DMS79 (cell line): ENCODE measurements around the gene ATP13A1.
A peak's percentile ranks its signal among the peaks of the same experiment; 100 is the strongest.
"Not testable (repeated sequence)": the region's sequence is repeated elsewhere in the genome, so short reads cannot be mapped to it uniquely, and the experiment has no call there.

Experiments used
- DNase-seq: peaks from one replicate; lab custom pipeline; 2025; lab: John Stamatoyannopoulos, UW

The ATP13A1 gene

DNA sequence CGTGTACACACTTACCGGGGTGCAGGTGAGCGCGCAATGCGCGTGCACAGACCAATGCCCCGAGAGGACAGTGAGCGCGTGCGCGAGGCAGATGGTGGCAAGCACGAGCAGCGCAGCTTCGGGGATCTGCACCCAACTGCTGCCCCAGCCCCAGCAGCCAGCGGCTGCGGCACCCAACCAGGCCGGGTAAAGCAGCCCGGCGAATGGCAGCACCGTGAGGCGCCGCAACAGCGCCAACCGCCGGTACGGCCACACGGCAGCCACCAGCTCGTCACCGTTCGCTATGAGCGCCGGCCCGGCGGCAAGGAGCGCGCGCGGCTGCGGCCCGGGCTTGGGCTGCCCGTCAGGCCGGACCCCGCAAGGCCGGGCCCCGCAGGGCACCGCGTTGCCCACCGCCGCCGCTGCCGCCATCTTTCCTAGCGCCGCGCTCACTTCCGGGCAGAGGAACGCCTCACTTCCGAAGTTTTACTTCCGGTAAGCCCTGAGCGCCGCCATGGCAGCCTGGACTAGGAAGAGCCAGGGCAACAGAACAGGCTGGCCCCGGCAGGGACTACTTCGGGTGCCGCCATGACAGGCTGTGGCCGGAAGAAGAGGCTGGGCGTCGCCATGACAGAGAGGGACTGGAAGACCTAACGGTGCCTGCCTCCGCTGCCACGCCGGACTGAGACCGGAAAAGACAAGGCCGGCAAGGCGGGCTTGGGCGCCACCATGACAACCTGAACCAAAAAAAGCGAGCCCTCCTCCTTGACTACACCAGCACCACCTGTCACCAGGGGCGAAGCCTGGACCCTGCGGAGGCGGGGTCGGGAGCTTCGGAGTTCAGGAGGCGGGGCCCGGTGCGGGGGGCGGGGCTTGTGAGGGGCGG, at the start of gene ATP13A1:
TSS of gene ATP13A1 (minus strand) at position 421 of the 865 bp plus-strand sequence. CDS start at position 411, 10 bp downstream.
- DNase-seq = peak; percentile 99

DNA sequence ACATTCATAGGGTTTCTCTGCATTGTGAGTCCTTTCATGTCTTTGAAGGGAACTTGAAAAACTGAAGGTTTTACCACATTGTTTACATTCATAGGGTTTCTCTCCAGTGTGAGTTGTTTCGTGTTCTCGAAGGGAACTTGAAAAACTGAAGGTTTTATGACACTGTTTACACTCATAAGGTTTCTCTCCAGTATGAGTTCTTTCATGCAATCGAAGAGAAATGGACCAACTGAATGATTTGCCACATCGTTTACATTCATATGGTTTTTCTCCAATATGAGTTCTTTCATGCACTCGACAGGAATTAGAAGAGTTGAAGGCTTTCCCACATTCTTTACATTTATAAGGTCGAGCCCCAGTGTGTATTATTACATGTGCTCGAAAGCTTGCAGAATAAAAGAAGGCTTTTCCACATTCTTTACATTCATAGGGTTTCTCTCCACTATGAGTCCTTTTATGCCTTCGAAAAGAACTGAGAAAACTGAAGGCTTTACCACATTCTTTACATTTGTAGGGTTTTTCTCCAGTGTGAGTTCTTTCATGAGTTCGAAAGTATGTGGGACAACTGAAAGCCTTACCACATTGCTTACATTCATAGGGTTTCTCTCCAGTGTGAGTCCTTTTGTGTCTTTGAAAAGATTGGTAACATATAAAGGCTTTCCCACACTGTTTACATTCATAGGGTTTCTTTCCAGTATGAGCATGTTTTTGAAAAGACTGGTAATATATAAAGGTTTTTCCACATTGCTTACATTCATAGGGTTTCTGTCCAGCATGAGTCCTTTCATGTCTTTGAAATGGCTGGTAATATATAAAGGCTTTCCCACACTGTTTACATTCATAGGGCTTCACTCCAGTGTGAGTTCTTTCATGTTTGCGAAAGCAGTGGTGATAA, 48.7 kb upstream of the ATP13A1 start:
- no peak for DNase-seq

DNA sequence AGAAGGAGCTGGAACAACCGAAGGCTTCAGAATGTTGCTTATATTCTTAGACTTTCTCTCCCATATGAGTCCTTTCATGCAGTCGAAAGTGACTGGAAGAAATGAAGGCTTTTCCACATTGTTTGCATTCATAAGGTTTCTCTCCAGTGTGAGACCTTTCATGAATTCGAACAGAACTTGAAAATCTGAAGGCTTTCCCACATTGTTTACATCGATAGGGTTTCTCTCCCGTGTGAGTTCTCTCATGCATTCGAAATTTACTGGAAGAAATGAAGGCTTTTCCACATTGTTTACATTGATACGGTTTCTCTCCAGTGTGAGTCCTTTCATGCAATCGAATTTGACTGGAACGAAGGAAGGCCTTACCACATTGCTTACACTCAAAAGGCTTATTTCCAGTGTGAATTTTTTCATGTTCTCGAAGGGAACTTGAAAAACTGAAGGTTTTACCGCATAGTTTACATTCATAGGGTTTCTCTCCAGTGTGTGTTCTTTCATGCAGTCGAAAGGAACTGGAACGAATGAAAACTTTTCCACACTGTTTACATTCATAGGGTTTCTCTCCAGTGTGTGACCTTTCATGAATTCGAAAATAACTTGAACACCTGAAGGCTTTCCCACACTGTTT, 47.9 kb upstream of the ATP13A1 start:
- no peak for DNase-seq

DNA sequence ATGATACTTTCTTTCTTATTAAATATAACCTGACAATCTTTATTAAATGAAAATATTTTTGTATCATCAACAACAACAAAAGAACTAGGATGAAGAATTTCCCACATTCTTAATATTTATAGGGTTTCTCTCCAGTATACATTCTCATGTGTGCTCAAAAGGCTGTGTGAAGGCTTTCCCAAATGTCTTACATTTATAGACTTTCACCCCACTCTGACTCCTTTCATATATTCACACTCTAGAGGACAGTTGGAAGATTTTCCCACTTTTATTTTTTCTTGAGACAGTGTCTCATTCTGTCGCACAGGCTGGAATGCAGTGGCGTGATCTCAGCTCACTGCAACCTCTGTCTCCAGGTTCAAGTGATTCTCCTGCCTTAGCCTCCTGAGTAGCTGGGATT, 47.0 kb upstream of the ATP13A1 start:
- no peak for DNase-seq

DNA sequence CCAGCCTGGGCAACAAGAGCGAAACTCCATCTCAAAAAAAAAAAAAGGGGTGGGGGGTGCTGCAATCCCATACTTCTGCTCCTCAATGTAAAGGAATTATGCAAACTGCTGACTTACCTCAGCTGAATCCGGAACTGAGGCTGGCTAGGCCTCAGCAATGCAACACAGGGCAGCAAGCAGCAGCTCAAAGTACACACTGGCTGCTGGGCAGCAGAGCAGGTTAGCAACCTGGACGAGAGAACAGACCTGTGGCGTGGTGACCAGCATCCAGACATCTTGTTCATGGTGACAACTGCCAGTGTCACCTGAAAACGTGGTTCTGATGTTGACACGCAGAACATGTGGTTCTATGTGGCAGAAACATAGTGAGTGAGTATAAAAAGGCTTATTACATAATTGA, 41.4 kb upstream of the ATP13A1 start:
- no peak for DNase-seq

DNA sequence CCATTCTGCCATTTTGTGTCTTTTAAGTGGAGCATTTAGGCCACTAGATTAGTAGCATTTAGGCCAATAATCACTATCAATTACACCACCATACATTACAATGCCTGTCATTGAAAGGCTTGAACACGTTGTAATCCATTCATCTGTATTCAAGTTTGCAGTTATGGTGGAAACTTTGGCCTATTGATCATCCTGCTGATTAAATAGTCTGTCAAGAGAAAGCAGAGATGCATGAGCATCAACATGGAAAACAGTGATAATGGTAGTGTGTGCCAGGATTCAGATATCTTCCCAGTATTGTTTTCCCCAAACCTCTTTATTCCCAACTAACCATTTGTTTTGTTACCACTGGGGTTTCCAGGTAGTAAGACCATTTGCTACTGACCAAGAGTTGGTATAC, 37.0 kb upstream of the ATP13A1 start:
- DNase-seq = not testable (repeated sequence)

DNA sequence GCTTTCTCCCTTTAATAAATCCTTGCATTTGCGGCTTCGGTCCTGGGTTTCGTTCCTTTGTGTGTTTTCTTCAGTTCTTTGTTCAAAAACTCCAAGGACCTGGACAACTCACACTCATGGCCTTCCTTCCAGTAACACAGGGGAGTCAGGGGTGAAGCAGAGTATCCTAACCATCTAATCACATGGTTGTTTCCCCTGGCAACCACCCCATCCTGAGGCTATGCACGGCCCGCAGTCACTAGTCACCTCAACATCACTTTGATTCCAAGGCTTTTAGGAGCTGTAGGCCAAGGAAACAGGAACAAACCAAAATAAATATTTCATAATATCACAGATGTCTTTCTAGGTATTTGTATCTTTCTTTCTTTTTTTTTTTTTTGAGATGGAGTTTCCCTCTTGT, 34.1 kb upstream of the ATP13A1 start:
- DNase-seq = no peak

DNA sequence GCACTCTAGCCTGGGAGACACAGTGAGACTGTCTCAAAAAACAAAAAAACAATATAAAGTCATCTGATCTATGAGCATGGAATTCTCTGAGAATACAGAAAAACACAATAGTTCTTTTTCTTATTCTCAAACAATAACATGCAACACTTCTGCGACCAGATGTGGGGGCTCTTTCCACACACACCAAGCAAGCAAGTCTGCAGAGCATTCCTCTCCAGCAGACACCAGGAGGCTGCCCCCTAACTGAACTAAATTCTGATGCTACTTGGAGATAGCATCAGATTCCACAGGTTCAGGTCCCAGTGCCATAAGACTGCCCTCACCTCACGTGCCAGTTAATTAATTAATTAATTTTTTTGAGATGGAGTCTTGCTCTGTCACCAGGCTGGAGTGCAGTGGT, 32.9 kb upstream of the ATP13A1 start:
- DNase-seq = no peak

DNA sequence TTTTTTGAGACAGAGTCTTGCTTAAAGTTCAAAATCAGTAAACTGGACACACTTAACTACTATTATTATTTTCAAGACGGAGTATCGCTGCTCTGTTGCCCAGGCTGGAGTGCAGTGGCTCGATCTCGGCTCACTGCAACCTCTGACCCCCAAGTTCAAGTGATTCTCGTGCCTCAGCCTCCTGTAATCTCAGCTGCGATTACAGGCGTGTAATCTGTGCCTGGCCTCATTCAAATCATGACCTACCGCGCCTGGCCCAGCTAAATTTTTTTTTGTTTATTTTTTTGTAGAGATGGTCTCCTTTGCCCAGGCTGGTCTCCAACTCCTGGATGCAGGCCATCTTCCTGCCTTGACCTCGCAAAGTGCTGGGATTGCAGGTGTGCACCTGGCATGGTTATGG, 28.2 kb upstream of the ATP13A1 start:
- DNase-seq = no peak

DNA sequence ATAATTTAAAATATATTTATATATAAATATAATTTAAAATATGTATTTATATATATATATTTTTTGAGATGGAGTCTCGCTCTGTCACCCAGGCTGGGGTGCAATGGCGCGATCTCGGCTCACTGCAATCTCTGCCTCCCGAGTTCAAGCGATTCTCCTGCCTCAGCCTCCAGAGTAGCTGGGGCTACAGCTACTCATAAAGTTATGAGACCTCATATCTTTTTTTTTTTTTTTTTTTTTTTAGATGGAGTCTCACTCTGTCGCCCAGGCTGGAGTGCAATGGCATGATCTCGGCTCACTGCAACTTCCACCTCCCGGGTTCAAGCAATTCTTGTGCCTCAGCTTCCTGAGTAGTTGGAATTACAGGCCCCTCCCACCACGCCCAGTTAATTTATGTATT, 25.5 kb upstream of the ATP13A1 start:
- not testable (repeated sequence) for DNase-seq

DNA sequence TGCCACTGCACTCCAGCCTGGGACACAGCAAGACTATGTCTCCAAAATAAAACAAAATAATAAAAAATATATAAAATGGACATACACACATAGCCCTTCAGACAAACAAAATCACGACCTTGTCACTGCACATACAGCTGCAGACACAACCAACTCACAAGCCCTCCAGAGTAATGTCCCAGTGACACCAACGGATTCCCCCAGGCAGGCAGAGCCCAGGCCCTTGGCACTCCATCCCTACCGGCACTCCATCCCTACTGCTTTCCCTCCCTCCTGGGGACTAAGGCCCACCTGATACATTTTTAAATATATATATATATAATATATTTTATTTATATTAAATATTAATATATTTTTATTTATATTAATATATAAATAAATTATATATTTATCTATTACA, 23.6 kb upstream of the ATP13A1 start:
- no peak for DNase-seq

DNA sequence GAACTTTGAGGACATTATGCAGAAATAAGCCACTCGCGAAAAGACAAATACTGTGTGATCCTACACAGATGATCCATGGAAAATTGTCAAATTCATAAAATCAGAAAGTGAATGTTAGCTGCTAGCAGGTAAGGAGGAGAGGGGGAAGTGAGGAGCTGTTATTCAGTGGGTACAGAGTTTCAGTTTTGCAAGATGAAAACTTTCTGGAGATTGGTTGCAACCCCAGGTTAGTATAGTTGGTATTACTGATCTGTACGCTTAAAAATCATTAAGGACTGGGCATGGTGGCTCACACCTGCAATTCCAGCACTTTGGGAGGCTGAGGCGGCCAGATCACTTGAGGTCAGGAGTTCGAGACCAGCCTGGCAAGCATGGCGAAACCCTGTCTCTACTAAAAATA, 23.1 kb upstream of the ATP13A1 start:
- DNase-seq = no peak

DNA sequence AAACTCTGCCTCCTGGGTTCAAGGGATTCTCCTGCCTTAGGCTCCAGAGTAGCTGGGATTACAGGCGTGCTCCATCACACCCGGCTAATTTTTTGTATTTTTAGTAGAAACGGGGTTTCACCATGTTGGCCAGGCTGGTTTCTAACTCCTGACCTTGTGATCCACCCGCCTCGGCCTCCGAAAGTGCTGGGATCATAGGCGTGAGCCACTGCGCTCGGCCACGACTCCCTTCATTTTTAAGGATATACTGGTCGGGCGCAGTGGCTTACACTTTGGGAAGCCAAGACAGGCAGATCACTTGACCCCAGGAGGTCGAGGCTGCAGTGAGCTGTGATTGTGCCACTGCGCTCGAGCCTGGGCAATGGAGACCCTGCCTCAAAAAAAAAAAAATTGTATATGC, 22.6 kb upstream of the ATP13A1 start:
- not testable (repeated sequence) for DNase-seq

DNA sequence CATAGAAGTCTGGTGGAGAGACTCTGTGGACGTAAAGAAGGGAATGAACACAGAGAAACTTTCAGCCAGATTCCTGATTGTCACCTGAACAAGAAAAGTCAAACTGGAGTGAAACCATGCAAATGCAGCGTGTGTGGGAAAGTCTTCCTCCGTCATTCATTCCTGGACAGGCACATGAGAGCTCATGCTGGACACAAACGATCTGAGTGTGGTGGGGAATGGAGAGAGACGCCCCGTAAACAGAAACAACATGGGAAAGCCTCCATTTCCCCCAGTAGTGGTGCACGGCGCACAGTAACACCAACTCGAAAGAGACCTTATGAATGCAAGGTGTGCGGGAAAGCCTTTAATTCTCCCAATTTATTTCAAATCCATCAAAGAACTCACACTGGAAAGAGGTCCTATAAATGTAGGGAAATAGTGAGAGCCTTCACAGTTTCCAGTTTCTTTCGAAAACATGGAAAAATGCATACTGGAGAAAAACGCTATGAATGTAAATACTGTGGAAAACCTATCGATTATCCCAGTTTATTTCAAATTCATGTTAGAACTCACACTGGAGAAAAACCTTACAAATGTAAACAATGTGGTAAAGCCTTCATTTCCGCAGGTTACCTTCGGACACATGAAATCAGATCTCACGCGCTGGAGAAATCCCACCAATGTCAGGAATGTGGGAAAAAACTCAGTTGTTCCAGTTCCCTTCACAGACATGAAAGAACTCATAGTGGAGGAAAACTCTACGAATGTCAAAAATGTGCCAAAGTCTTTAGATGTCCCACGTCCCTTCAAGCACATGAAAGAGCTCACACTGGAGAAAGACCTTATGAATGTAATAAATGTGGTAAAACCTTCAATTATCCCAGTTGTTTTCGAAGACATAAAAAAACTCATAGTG, 15.9 kb upstream of the ATP13A1 start:
- no peak for DNase-seq

DNA sequence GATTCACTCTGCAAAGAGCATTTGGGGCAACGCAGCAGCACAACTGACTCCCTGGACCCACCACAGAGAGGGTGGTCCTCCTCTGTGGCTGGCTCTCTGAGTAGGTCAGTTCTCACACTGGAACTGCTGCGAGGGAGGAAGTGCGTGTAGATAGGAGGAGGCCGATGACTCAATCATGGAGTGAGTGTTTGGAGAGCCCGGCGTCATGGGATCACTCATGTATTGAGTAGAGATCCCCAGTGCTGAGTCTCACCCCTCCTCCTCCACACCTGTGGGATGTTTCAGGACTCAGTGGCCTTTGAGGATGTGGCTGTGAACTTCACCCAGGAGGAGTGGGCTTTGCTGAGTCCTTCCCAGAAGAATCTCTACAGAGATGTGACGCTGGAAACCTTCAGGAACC, 14.1 kb upstream of the ATP13A1 start:
- DNase-seq = no peak

DNA sequence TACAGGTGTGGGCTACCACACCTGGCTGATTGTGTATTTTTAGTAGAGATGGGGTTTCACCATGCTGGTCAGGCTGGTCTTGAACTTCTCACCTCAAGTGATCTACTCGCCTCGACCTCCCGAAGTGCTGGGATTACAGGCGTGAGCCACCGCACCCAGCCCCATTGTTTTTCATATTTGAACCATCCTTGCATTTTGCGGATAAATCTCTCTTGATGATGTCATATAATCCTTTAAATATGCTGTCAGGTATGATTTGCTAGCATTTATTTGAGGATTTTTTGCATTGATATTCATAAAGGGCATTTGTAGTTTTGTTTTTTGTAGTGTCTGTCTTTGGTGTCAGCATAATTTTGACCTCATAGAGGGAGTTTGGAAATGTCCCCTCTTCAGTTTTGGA, 10.8 kb upstream of the ATP13A1 start:
- no peak for DNase-seq

DNA sequence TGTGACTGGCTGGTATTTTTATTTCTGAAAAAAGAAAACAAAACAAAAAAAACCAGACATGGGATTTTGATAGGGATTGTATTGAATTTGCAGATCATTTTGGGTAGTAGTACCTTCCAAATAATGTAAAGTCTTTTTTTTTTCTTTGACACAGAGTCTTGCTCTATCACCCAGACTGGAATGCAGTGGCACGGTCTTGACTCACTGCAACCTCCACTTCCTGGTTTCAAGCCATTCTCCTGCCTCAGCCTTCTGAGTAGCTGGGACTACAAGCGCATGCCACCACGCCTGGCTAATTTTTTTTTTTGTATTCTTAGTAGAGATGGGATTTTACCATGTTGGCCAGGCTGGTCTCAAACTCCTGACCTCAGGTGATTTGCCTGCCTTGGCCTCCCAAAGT, 9.3 kb upstream of the ATP13A1 start:
- no peak for DNase-seq

DNA sequence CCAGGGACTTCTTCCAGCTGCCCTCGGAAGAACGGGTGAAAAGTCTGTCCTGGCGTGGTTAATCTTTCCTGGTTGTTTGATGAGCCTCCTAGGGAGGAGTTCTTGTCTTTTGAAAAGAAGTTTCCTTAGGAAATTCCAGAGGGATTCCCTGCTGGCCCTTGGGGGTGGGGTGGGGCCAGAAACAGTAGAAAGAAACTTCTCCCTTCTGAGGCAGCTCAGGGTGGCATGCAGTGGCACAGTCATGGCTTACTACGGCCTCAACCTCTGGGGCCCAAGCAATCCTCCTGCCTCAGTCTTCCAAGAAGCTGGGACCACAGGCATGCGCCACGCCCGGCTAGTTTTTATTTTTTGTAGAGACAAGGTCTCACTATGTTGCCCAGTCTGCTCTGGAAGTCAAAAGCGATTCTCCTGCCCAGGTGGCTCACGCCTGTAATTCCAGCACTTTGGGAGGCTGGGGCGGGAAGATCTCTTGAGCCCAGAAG, 6.6 kb upstream of the ATP13A1 start:
- no peak for DNase-seq

DNA sequence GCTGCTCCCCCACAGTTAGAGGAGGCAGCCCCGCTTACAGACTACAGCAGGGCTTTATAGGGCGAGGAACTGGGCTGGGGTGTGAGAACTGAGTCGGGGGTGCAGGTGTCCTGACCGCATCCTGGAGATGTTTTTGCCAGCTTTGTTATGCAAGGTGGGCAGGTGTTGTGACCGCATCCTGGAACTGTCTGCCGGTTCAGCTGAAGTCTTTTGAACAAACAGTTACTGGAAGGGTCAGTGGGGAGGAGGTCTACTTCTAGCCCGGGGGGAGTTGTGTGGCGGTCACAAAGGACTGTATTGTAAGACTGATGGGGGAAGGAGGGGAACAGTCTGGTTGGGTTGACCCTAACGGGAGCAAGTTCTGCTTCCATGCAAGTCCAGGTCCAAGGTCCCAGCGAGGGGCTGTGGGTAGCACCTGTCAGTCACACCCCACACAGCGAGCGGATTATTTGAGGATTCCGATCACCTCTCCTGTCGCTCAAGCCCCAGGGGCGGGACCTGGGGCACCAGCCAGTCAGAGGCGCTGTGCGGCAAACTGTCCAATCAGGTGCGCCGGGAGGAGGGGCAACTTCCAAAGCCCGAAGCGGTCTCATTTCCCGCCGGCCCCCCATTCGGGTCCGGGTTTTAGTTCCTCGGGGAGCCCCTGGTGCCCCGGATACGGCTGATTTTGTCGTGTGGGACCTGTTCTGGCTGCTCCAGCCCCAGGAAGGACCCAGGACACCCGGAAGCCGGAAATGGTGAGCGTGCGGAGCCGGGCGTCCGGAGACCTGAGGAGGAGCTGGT, 4.9 kb upstream of the ATP13A1 start, which contains the start of gene ZNF101:
TSS of gene ZNF101 (plus strand) at position 610 of the 783 bp plus-strand sequence. CDS start at position 735, 125 bp downstream.
- DNase-seq = peak; percentile 81

DNA sequence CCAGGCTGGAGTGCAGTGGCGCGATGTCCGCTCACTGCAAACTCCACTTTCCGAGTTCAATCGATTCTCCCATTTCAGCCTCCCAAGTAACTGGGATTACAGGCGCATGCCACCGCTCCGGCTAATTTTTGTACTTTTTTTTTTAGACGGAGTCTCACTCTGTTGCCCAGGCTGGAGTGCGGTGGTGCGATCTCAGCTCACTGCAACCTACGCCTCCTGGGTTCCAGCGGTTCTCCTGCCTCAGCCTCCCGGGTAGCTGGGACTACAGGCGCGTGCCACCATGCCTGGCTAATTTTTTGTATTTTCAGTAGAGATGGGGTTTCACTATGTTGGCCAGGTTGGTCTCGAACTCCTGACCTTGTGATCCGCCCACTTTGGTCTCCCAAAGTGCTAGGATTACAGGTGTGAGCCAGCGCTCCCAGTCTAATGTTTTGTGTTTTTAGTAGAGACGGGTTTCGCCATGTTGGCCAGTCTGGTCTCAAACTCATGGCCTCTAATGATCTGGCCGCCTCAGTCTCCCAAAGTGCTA, 2.0 kb upstream of the ATP13A1 start:
- DNase-seq = not testable (repeated sequence)
